Activated naive CD4-positive, alpha-beta T cell treated with anti-CD3 and anti-CD28 coated beads, Interleukin-2, amount 50 U/mL, for 72 hours (primary cell): ENCODE results near the gene GCA. TPM values are rescaled to one million over a fixed set of nuclear protein-coding genes. Genes with fewer than 3 reads are reported as not detected.

Experiments
- ATAC-seq, 2 donors: fragments of 150-1000 bp; cut with Tn5 transposase; 2 replicates each; pipeline ENCODE4 v1.10.0; 2021; ENCODE audit warnings: mild to moderate bottlenecking in 2 of 2, moderate library complexity in 2 of 2
- DNase-seq, 2 donors: peaks; one replicate each; pipeline ENCODE4 v3.0.0; 2021 to 2022; ENCODE audit warnings: low spot score in 2 of 2
- H3K27ac Mint-ChIP-seq, 2 donors: one replicate each; pipeline ENCODE4 v1.8.0; 2022; ENCODE audit warnings: mild to moderate bottlenecking in 2 of 2, mixed read lengths in 2 of 2
- H3K36me3 Mint-ChIP-seq, 2 donors: one replicate each; pipeline ENCODE4 v1.8.0; 2022; ENCODE audit warnings: mixed read lengths in 2 of 2
- H3K9me3 Mint-ChIP-seq, 2 donors: one replicate each; pipeline ENCODE4 v1.8.0; 2022; ENCODE audit warnings: mixed read lengths in 2 of 2
- total RNA-seq, 2 donors: library from RNA; stranded (reverse); gene quantifications; one replicate each; pipeline ENCODE4 v1.2.3, GENCODE V29; 2022

GCA gene, protein sequence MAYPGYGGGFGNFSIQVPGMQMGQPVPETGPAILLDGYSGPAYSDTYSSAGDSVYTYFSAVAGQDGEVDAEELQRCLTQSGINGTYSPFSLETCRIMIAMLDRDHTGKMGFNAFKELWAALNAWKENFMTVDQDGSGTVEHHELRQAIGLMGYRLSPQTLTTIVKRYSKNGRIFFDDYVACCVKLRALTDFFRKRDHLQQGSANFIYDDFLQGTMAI
- total RNA-seq, result 10 to 100 TPM; 38.5 to 44.9 TPM

DNA sequence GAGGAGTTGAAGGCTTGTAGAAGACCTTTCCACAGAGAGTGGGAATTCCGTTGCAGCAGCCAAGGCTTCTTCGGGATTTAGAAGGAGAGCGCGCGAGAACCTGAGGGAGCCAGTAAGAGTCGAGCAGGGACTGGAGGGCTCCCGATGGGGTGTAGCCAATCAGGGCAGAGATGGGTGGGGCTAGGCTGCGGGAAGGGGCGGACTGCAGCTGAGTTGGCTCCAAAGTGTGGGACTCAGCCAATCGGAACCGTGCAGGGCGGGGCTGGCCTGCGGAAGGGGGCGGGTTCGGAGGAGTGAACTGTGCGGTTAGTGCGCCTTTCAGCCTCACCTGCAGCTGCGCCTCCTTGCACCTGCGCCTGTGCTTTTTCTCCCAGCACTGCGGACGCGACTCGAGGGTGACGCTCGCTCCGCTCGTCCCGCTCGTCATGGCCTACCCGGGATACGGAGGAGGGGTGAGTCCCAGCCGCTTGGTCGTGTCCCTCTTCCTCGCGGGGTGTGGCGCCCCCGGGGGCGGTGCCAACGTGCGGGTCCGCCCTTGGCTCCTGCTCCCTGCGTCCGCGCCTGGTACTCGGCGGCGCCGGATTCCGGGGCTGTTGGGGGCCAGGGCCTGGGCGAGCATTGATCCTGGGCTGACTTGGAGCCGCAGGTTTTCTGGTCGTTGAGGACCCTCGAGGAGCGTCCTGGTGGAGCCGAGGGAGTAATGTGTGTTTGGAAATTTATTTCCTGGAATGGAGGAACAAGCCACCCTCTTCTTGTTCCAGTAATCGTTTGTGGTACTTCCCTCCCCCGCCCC, at the start of gene GCA:
Gene GCA, plus strand, starts transcription at position 309 of the 793 bp plus-strand sequence. Its CDS starts 117 bp downstream, at position 426.
- DNase-seq (peak; percentile 98), ATAC-seq (peak; percentile 98 to 99)
- Mint-ChIP-seq H3K9me3 (no peaks in the 10 kb centered on the region), H3K27ac (peak within 1 kb of the TSS; percentile 67 to 85), H3K36me3 (no peaks in the 10 kb centered on the region)

DNA sequence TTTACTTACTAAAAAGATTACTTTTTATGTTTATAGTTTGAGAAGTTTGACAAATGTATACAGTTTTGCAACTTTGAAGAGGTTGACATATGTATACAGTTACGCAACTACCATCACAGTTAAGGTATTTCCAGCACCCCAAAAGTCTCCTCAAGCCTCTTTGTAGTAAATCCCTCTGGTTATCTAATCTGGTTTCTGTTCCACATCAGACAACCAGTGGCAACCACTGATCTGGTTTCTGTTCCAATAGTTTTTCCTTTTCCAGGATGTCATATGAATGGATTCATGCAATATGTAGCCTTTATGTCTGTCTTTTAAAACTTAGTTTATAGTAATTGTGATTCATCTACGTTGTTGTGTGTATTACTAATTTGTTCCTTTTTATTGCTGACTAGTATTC, 48.9 kb upstream of the GCA start:
- no peaks in the 10 kb centered on the region for H3K36me3 Mint-ChIP-seq
- ATAC-seq (no peak), DNase-seq (no peak)
- H3K27ac Mint-ChIP-seq, result no peak overlapping the region
- no peaks in the 10 kb centered on the region for H3K9me3 Mint-ChIP-seq

DNA sequence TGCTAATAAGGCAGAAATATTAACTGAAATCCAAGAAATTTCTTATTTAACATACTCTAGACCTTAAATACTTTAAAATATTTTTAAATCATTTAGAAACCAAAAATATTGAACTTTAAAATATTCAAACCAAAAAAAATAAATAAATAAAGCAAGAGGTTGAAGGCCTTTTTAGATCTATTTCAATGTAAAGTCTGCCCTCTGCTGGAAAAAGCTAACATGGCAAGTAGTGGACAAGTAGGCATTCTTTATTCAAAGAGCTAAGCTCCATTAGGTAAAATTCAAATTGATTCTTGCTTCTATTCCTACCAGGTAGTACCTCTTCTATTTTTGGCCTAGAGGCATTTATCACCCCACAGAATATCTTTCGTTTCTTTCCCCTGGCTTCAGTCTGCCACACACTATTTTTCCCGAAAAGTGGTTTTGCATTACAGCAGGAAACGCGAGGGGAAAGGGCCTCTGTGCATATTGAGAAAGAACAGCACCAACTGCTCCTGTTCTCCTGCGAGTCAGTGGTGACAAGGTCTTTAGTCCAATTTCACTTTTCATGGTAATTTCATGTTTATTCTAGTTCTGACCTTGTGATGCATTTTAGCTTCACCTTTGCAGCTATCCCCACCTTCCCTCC, 45.9 kb upstream of the GCA start:
- ATAC-seq (no peak), DNase-seq (peak in 1 of 2 donors; percentile 76)
- Mint-ChIP-seq H3K9me3 (no peaks in the 10 kb centered on the region), H3K36me3 (no peaks in the 10 kb centered on the region), H3K27ac (no peak overlapping the region)

DNA sequence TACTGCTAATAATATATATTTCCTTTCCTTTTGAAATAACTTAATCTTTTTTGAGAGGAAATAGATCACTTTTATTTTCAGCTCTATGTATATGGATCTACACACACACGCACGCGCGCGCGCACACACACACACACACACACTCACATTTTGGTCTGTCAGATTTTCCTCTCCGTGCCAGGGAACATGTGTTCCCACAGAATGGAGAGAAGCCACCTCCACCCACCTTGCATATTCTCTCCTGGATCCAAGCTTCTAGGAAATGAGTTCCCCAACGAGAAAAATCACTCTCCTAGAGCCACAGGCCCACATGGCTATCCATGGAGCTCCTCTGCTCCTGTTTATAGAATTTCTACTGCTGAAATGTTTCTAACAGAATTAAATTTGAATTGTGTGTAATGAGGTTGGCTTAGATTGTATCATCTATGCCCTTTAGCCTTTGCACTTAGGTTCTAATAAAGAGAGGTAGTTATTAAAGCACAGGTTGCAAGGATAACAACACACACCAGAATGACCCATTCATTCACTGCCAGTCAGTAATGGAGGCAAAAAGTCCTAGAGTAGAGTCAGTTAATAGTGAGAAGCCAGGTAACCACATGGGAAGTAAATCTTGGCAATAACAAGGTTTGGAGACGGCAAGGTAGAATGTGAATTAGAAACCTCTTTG, 45.1 kb upstream of the GCA start:
- H3K36me3 Mint-ChIP-seq, result no peaks in the 10 kb centered on the region
- DNase-seq (no peak), ATAC-seq (no peak)
- no peaks in the 10 kb centered on the region for H3K9me3 Mint-ChIP-seq
- H3K27ac Mint-ChIP-seq, result no peak overlapping the region

DNA sequence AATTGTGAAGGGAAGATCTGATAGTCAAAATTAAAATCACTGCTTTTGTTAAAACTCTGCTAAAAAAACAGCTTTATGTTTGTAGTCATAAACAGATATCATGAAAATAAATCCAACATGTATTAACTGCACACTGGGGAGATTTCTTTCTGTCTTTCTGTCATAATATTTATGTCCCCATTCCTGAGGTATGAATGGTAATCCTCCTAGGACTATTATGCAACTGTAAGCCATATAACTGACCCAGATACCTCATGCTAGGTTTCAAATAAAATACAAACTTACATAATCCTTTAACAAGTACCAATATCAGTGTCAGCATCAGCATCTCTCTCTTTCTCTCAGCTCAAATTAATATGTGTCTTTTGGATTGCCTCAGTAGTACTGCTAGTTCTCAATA, 43.7 kb upstream of the GCA start:
- DNase-seq (no peak), ATAC-seq (no peak)
- Mint-ChIP-seq H3K36me3 (no peaks in the 10 kb centered on the region), H3K27ac (no peak overlapping the region), H3K9me3 (no peaks in the 10 kb centered on the region)

DNA sequence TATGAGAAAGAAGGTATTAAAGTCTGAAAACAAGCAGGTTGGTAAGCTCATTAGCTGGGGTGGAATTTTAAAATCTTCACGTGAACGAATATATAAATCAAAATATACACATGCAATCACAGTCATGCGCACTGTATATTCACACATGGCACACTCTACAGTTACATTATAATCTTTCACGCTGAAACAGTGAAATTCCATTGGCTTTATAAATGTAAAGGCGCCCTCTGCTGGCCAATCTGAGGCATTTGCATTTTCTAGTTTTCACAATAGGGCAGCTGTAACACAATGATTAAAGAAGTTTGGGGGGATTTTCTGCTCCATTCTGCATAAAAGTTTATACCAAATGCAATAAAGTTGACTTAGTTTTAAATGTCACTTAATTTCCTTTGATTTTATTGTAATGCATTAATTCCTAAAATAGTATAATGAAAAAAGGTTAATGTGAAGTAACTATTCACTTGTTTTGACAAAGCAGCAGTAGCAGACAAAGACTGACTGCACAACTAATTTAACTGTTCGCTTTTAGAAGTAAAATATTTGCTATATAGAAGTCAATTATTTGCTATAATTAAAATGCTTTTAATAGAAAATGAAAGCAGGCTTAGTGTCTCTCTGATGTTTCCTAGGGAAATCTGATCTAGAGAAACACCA, 42.7 kb upstream of the GCA start:
- peak; percentile 59 to 67 for ATAC-seq
- Mint-ChIP-seq H3K27ac (no peak overlapping the region), H3K9me3 (no peaks in the 10 kb centered on the region), H3K36me3 (no peaks in the 10 kb centered on the region)
- peak in 1 of 2 donors; percentile 42 for DNase-seq

DNA sequence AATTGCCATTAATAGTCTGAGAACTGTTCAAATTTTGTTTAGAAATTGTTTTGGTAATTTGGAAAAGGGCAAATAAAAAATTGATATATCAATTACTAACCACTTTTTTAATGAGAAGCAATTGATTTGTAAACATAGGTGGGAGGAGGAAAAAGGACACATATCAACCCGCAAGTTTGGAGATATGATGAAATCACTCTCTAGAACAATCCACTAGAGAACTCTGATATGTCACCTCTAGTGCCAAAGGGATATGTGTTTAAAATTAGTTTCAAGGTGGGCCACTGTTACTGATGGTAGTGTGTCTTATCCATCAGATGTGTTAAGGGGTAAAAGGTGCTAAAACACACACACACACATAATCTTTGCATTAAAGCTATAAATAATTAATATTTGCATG, 42.1 kb upstream of the GCA start:
- Mint-ChIP-seq H3K36me3 (no peaks in the 10 kb centered on the region), H3K27ac (no peak overlapping the region), H3K9me3 (no peaks in the 10 kb centered on the region)
- no peak for DNase-seq
- no peak for ATAC-seq

DNA sequence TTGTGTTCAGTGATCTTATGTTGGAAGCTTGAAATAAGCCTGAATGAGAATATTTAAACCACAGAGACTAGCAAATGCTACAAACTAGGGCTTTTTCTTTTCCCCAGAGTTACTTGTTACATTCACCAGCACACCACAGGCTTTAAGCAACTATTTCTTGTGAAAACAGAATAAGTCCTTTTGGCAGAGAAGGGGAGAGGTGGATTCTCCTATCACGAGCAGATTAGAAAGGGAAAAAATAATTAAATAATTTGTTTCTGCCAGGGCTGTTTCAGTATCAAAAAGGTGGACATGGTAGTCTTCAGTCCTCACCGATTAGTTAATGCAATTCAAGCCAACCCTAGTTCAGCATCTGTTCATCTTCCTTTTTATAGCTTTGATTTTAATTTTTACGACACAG, 38.0 kb upstream of the GCA start:
- H3K9me3 Mint-ChIP-seq, result no peaks in the 10 kb centered on the region
- ATAC-seq, result no peak
- H3K36me3 Mint-ChIP-seq, result peaks cover 6 to 22% of the 10 kb centered on the region in 2 donors
- no peak overlapping the region for H3K27ac Mint-ChIP-seq
- DNase-seq, result no peak

DNA sequence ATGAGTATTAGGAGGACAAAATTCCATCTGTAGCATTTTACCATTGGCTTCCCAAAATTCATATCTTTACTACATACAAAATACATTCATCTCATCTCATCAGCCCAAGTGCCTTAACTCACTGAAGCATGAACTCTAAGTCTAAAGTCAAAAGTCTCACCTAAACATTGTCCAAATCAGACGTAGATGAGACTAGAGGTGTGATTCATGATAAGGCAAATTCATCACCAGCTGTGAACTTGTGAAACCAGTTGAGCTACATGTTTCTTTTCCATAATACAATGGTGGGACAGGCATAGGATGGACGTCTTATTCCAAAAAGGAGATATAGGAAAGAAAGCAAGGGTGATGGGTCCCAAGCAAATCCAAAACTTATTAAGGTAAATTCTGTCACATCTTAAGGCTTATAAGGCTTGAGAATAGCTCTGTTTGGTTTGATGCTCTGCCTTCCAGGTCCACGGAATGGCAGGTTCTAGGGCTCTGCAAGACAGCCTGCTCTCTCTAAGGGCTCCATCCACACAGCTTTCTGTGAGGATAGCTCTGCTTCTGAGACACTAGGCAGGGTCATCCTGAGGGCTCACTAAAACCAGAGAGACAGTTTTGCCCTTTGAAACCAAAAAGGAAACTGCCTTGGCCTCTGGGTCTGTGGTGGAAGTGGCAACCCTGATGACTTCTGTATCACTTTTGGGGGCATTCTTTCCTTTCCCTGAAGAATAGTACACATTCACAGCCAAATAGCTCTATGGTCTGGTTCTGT, 35.0 kb upstream of the GCA start:
- no peak for ATAC-seq
- peak overlapping the region; percentile 7 to 56 for H3K27ac Mint-ChIP-seq
- H3K36me3 Mint-ChIP-seq, result peaks cover 6 to 22% of the 10 kb centered on the region in 2 donors
- no peaks in the 10 kb centered on the region for H3K9me3 Mint-ChIP-seq
- DNase-seq, result no peak

DNA sequence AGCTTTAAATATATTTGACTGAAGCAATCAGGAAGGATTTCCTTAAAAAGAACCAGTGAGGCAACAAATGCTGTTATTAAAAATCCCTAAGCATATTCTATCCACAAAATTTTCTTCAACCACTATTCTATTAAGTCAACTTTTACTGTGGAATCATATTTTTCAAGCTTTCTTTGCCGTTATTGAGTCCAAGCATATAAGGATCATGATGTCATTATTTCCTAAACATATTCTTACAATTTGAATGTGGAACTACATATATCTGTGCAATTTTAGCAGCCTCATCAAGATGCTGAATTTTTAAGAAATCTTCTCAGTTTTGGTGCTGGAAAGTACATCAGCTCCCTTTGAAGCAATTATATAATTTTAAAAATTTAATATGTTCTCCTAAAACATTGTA, 31.1 kb upstream of the GCA start:
- ATAC-seq (no peak), DNase-seq (no peak)
- Mint-ChIP-seq H3K27ac (no peak overlapping the region), H3K9me3 (peaks cover 0 to 5% of the 10 kb centered on the region in 2 donors), H3K36me3 (peaks cover 20 to 44% of the 10 kb centered on the region in 2 donors)

DNA sequence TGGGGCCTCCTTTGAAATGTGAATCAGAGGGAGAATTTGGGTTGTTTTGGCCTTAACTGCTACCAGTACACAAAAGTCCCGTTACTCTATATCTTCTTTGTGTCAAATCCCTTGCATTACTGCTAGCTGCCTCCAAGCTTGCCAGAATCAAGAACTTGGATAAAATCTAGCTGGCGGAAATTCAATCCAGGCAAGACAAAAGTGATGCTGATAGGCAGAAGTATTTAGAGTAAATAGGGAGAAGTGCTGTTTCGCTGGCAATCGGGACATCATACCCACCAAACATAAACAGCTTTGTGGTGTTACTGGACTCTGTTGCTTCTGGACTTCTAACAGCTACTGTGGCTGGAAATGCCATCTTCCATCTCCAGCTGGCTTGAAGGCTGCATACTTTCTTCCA, 28.0 kb upstream of the GCA start:
- DNase-seq (no peak), ATAC-seq (no peak)
- peaks cover 0 to 5% of the 10 kb centered on the region in 2 donors for H3K9me3 Mint-ChIP-seq
- peaks cover 24 to 27% of the 10 kb centered on the region in 2 donors for H3K36me3 Mint-ChIP-seq
- H3K27ac Mint-ChIP-seq, result peak overlapping the region in 1 of 2 donors; percentile 98

DNA sequence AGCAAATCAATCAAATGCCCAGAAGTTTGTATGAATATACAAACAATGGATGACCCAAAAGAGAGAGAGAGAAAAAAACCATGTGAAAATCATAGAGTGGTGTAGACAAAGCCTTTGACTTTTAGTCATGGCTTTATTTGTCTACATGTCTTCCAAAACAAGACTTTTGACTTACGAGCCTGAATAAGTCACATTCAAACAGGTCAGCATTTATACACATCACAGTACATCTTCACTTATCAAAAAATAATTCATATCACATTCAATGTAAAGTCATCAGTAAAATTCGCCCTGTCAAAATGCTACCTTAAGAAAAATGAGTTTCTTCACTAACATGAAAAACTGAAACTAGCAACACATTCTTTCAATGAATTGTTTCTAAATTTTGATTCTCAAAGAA, 27.3 kb upstream of the GCA start:
- no peak for DNase-seq
- ATAC-seq, result no peak
- Mint-ChIP-seq H3K36me3 (peaks cover 24 to 27% of the 10 kb centered on the region in 2 donors), H3K27ac (peak overlapping the region in 1 of 2 donors; percentile 98), H3K9me3 (peaks cover 0 to 5% of the 10 kb centered on the region in 2 donors)

DNA sequence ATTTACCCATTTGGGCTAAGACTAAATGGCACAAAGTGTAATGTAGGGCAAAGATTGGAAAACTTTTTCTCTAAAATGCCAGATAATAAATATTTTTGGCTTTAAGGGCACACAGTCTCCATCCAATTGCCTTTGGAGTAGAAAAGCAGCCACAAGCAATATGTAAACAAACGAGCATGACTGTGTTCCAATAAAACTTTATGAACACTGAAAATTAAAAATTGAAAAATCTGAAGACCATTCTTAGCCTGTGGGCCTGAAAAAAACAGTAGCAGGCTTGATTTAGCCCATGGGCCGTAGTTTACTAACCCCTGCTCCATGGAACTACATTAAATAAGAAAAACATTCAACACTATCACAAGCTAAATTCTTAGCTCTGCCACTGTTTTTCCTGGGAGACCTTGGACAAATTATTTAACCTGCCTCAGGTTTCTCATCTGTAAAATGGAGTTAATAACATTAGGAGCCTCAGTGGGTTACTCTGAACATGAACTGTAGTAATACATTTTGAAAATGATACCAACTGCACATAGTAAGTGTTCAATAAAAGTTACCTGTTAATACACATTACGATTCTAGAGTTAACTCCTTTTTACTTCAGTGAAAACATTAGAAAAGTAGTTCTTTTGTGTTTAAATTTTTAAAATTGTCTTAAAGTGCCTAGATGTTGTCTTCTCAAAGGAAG, 26.7 kb upstream of the GCA start:
- no peak for DNase-seq
- ATAC-seq, result no peak
- Mint-ChIP-seq H3K9me3 (peaks cover 0 to 5% of the 10 kb centered on the region in 2 donors), H3K27ac (peak overlapping the region; percentile 92 to 98), H3K36me3 (peaks cover 24 to 27% of the 10 kb centered on the region in 2 donors)

DNA sequence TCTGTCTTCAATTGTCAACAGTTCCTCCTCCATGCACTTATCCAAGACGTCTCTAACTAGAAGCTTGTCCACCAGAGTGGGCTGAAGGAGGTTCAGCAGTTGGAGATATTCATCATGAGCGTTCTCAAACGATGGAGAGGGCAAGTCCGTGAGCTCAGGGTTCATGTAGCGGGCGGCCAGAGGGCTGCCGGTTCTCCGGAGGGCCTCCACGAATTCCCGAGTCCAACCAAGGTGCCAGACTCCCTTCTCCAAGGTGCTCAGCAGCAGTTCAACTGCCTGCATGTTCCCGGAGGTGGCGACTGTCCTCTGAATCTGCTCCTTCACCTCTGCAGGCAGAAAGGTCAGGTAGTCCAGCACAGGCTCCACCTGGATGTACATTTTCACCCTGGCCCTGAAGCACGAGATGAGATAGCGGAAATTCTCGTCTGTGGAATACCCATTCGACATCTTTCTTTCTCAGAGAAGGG, 26.0 kb upstream of the GCA start:
- DNase-seq, result peak; percentile 32 to 60
- ATAC-seq, result peak in 1 of 2 donors; percentile 27
- Mint-ChIP-seq H3K27ac (peak overlapping the region; percentile 92 to 98), H3K36me3 (peaks cover 24 to 27% of the 10 kb centered on the region in 2 donors), H3K9me3 (peaks cover 0 to 5% of the 10 kb centered on the region in 2 donors)
